ENCODE data around the gene KIAA1671.

Gene KIAA1671

DNA sequence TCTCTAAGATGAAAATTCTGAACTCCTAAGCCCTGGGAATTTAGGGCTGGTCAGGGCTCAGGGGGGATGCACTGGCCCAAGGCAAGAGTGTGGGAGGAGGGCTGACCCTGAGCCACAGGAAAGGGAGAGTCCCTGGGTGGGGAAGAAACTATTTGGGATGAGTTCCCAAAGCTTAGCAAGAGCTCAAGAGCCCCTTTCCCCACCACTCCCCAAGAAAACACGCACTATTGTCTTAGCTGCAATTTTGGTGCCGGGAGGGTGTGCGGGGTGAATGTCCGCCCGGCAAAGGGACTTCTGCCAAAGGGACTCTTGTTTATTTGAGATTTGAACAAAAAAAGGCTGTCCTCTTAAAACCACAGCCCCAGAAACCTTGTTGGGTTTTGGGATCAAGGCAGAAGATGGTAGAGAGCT lies 37.0 kb downstream of the KIAA1671 start:
- no peaks in the 10 kb centered on the region for H3K27me3 ChIP-seq (ENCODE audit: insufficient read depth, low read length, poor library complexity, severe bottlenecking)
- H4K20me1 ChIP-seq (ENCODE audit: insufficient read depth, low read length, poor library complexity, severe bottlenecking): no peaks in the 10 kb centered on the region
- no peaks in the 10 kb centered on the region for H3F3A ChIP-seq (ENCODE audit: low read depth)
- no peak overlapping the region for H3K4me2 ChIP-seq (ENCODE audit: low read depth, low read length, poor library complexity, severe bottlenecking)
- no peak overlapping the region for H3K9ac ChIP-seq (ENCODE audit: low read depth, low read length, poor library complexity, severe bottlenecking)
- H3K4me1 ChIP-seq (ENCODE audit: insufficient read depth, low read length, poor library complexity, severe bottlenecking): no peaks in the 10 kb centered on the region
- H3K36me3 ChIP-seq (ENCODE audit: insufficient read depth, low read length): no peaks in the 10 kb centered on the region
- H3K9me3 ChIP-seq (ENCODE audit: insufficient read depth, low read depth, low read length): no peaks in the 10 kb centered on the region
- no peak overlapping the region for H3K4me3 ChIP-seq (ENCODE audit: low read length, poor library complexity, severe bottlenecking)
- H3K79me2 ChIP-seq (ENCODE audit: insufficient read depth, low read length): no peaks in the 10 kb centered on the region
- no peak overlapping the region for H2AFZ ChIP-seq (ENCODE audit: low read length)
- TF ChIP-seq EZH2phosphoT487 (IDR thresholded peaks at IDR 0.05; ENCODE audit: borderline replicate concordance): no peak
- TF ChIP-seq, protein P1, sequence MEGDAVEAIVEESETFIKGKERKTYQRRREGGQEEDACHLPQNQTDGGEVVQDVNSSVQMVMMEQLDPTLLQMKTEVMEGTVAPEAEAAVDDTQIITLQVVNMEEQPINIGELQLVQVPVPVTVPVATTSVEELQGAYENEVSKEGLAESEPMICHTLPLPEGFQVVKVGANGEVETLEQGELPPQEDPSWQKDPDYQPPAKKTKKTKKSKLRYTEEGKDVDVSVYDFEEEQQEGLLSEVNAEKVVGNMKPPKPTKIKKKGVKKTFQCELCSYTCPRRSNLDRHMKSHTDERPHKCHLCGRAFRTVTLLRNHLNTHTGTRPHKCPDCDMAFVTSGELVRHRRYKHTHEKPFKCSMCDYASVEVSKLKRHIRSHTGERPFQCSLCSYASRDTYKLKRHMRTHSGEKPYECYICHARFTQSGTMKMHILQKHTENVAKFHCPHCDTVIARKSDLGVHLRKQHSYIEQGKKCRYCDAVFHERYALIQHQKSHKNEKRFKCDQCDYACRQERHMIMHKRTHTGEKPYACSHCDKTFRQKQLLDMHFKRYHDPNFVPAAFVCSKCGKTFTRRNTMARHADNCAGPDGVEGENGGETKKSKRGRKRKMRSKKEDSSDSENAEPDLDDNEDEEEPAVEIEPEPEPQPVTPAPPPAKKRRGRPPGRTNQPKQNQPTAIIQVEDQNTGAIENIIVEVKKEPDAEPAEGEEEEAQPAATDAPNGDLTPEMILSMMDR (conservative IDR thresholded peaks at IDR 0.05; ENCODE audit: low read length): no peak
- no peaks in the 10 kb centered on the region for H3K9me2 ChIP-seq (replicated peaks; ENCODE audit: low read depth, low read length)

DNA sequence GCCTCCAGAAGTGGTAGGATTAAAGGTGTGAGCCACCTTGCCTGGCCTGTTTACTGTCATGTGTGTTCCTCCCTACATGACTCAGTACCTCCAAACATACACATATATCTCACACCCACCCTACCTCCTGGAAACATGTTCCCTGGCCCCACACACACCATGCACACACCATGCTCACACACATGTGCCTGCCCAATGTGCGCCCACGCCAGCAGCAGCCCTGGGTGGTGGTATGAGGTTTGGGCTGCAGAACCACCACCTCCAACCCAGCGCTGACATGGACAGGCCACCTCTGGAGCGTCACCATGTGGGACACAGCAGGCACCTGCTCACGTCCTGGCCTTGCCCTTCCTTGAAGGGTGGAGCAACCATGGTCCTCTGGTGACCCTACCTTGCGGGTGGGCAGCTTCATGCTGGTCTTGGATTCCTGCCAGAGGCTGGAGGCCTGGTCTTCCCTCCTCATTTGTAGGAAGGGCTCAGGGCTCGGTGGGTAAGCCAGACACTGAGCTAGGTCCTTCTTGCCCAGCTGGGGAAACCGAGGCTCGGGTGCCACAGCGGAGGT lies 37.9 kb downstream of the KIAA1671 start:
- Histone ChIP-seq H3K4me2 (ENCODE audit: low read depth, low read length, poor library complexity, severe bottlenecking) (no peak overlapping the region), H3F3A (ENCODE audit: low read depth) (no peaks in the 10 kb centered on the region), H3K9ac (ENCODE audit: low read depth, low read length, poor library complexity, severe bottlenecking) (no peak overlapping the region), H3K36me3 (ENCODE audit: insufficient read depth, low read length) (no peaks in the 10 kb centered on the region), H3K4me3 (ENCODE audit: low read length, poor library complexity, severe bottlenecking) (no peak overlapping the region), H3K9me2 (replicated peaks; ENCODE audit: low read depth, low read length) (no peaks in the 10 kb centered on the region), H4K20me1 (ENCODE audit: insufficient read depth, low read length, poor library complexity, severe bottlenecking) (no peaks in the 10 kb centered on the region), H3K79me2 (ENCODE audit: insufficient read depth, low read length) (no peaks in the 10 kb centered on the region), H2AFZ (ENCODE audit: low read length) (no peak overlapping the region), H3K4me1 (ENCODE audit: insufficient read depth, low read length, poor library complexity, severe bottlenecking) (no peaks in the 10 kb centered on the region), H3K9me3 (ENCODE audit: insufficient read depth, low read depth, low read length) (no peaks in the 10 kb centered on the region), H3K27me3 (ENCODE audit: insufficient read depth, low read length, poor library complexity, severe bottlenecking) (no peaks in the 10 kb centered on the region)
- TF ChIP-seq EZH2phosphoT487 (IDR thresholded peaks at IDR 0.05; ENCODE audit: borderline replicate concordance): no peak
- TF ChIP-seq, protein P1 (conservative IDR thresholded peaks at IDR 0.05; ENCODE audit: low read length): no peak

DNA sequence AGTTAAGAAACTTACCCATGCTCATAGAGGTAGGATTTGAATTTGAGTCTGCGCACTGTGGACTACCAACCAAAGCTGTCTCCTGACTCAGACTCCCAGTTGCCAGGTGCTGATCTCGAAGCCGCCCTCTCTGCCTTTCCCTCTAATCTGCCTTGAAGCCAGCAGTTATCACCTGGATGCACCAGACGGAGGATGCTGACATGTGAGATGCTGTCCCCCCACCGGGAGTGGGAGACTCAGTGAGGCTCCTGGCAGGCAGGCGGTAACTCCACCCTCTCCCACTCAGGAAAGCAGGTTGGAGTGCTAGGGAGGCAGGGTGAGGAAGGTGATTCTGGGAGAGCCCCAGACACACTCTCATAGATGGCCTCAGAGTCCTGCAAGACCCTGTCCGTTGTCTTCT lies 40.4 kb downstream of the KIAA1671 start:
- no peak overlapping the region for H2AFZ ChIP-seq (ENCODE audit: low read length)
- no peaks in the 10 kb centered on the region for H3K9me2 ChIP-seq (replicated peaks; ENCODE audit: low read depth, low read length)
- H3K4me3 ChIP-seq (ENCODE audit: low read length, poor library complexity, severe bottlenecking): no peak overlapping the region
- H3K4me1 ChIP-seq (ENCODE audit: insufficient read depth, low read length, poor library complexity, severe bottlenecking): no peaks in the 10 kb centered on the region
- H3K79me2 ChIP-seq (ENCODE audit: insufficient read depth, low read length): no peaks in the 10 kb centered on the region
- no peaks in the 10 kb centered on the region for H3K36me3 ChIP-seq (ENCODE audit: insufficient read depth, low read length)
- no peak overlapping the region for H3K4me2 ChIP-seq (ENCODE audit: low read depth, low read length, poor library complexity, severe bottlenecking)
- H3K9me3 ChIP-seq (ENCODE audit: insufficient read depth, low read depth, low read length): no peaks in the 10 kb centered on the region
- H3F3A ChIP-seq (ENCODE audit: low read depth): no peaks in the 10 kb centered on the region
- TF ChIP-seq, protein P1 (conservative IDR thresholded peaks at IDR 0.05; ENCODE audit: low read length): no peak
- no peak for TF ChIP-seq EZH2phosphoT487 (IDR thresholded peaks at IDR 0.05; ENCODE audit: borderline replicate concordance)
- H3K9ac ChIP-seq (ENCODE audit: low read depth, low read length, poor library complexity, severe bottlenecking): no peak overlapping the region
- peaks cover 6% of the 10 kb centered on the region for H3K27me3 ChIP-seq (ENCODE audit: insufficient read depth, low read length, poor library complexity, severe bottlenecking)
- no peaks in the 10 kb centered on the region for H4K20me1 ChIP-seq (ENCODE audit: insufficient read depth, low read length, poor library complexity, severe bottlenecking)

All from Loucy (cell line).